DND-41 (cell line): Measurements from ENCODE around the gene SMIM41.

ENCODE experiments used
- ATAC-seq: fragments of 200-7000 bp; cut with Tn5 transposase; 3 replicates; pipeline ENCODE4 v1.9.1; 2021; ENCODE audit warnings: low read depth; ENCODE audit not compliant: insufficient read depth
- DNase-seq: peaks from one replicate; pipeline ENCODE4 v3.0.0-alpha.2; 2020
- H2AFZ ChIP-seq: 2 replicates; pipeline ENCODE4 v1.6.0; 2012; ENCODE audit warnings: low read depth, low read length
- H3K27ac ChIP-seq: 2 replicates; pipeline ENCODE4 v1.5.1; 2012; ENCODE audit warnings: low read length, inconsistent platforms
- H3K27me3 ChIP-seq: fragments of 200-600 bp; sonication (generic); 2 replicates; pipeline ENCODE4 v1.6.0; 2012; ENCODE audit warnings: low read length, mild to moderate bottlenecking, inconsistent platforms; ENCODE audit not compliant: insufficient read depth, poor library complexity
- H3K36me3 ChIP-seq: 2 replicates; pipeline ENCODE4 v1.5.1; 2012; ENCODE audit warnings: low read length, inconsistent platforms; ENCODE audit not compliant: insufficient read depth
- H3K4me1 ChIP-seq: 2 replicates; pipeline ENCODE4 v1.5.1; 2012; ENCODE audit warnings: mild to moderate bottlenecking, low read length; ENCODE audit not compliant: insufficient read depth
- H3K4me2 ChIP-seq: 2 replicates; pipeline ENCODE4 v1.6.0; 2012; ENCODE audit warnings: mild to moderate bottlenecking, moderate library complexity, low read length, inconsistent platforms; ENCODE audit not compliant: insufficient read depth
- H3K4me3 ChIP-seq, 2 experiments: fragments of 200-600 bp in 1 of 2; shearing (Covaris generic) in 1 of 2; 2 replicates each; pipeline ENCODE4 v1.5.1; 2012 to 2016; ENCODE audit warnings: inconsistent platforms in 2 of 2, low read length in 2 of 2, mild to moderate bottlenecking in 2 of 2, low read depth in 1 of 2, moderate library complexity in 1 of 2
- H3K79me2 ChIP-seq: 2 replicates; pipeline ENCODE4 v1.6.0; 2012; ENCODE audit warnings: low read length, inconsistent platforms; ENCODE audit not compliant: insufficient read depth
- H3K9ac ChIP-seq: 2 replicates; pipeline ENCODE4 v1.6.0; 2012; ENCODE audit warnings: low read depth, mild to moderate bottlenecking, inconsistent platforms, low read length, moderate library complexity
- H3K9me3 ChIP-seq: 2 replicates; pipeline ENCODE4 v1.5.1; 2012; ENCODE audit warnings: low read length, moderate library complexity, mild to moderate bottlenecking, inconsistent platforms; ENCODE audit not compliant: insufficient read depth, severe bottlenecking
- H4K20me1 ChIP-seq: 2 replicates; pipeline ENCODE4 v1.6.0; 2012; ENCODE audit warnings: low read length; ENCODE audit not compliant: insufficient read depth
- CTCF ChIP-seq: IDR thresholded peaks from 2 replicates; pipeline ENCODE4 v1.5.1; 2012; ENCODE audit warnings: borderline replicate concordance, low read length, moderate library complexity, mild to moderate bottlenecking; ENCODE audit not compliant: poor library complexity, severe bottlenecking; ENCODE audit errors: extremely low read depth
- EZH2 ChIP-seq: IDR thresholded peaks from 3 replicates; pipeline ENCODE4 v1.6.1; 2012; ENCODE audit warnings: borderline replicate concordance, low read depth, mild to moderate bottlenecking, moderate library complexity, low read length, inconsistent platforms; ENCODE audit not compliant: severe bottlenecking

The SMIM41 gene

GRCh38 chr12:52060498-52061177 lies 18.9 kb upstream of the SMIM41 start:
- Histone ChIP-seq H3K9me3 (no peaks in the 10 kb centered on the region), H3K36me3 (no peaks in the 10 kb centered on the region), H3K4me1 (no peaks in the 10 kb centered on the region), H3K9ac (no peak overlapping the region), H3K79me2 (no peaks in the 10 kb centered on the region), H2AFZ (no peak overlapping the region), H3K4me2 (no peak overlapping the region), H3K27ac (no peak overlapping the region), H4K20me1 (no peaks in the 10 kb centered on the region; the same call in none of the 2 replicates), H3K4me3 (no peak overlapping the region), H3K27me3 (peaks cover 12% of the 10 kb centered on the region)
- TF ChIP-seq CTCF = no peak
- no peak for TF ChIP-seq EZH2
- ATAC-seq (no peak), DNase-seq (no peak)

- H3K79me2 ChIP-seq = no peaks in the 10 kb centered on the region
- H3K4me1 ChIP-seq = no peaks in the 10 kb centered on the region
- H3K27me3 ChIP-seq = peaks cover 12% of the 10 kb centered on the region
- H2AFZ ChIP-seq = no peak overlapping the region
- TF ChIP-seq CTCF = no peak
- TF ChIP-seq EZH2 = no peak
- H3K27ac ChIP-seq = no peak overlapping the region
- DNase-seq (no peak), ATAC-seq (no peak)
- H3K4me3 ChIP-seq = no peak overlapping the region
- H3K9ac ChIP-seq = no peak overlapping the region
- H4K20me1 ChIP-seq = no peaks in the 10 kb centered on the region; the same call in none of the 2 replicates
- no peaks in the 10 kb centered on the region for H3K36me3 ChIP-seq
- H3K4me2 ChIP-seq = no peak overlapping the region
- H3K9me3 ChIP-seq = no peaks in the 10 kb centered on the region
These were observed 17.9 kb upstream of the SMIM41 start for GRCh38 chr12:52061470-52062166.

- no peak overlapping the region for H3K27ac ChIP-seq
These were observed 17.1 kb upstream of the SMIM41 start for GRCh38 chr12:52062167-52063081.

More at GRCh38 chr12:52062167-52063081, 17.1 kb upstream of the SMIM41 start:
- no peaks in the 10 kb centered on the region for H3K9me3 ChIP-seq
- no peak for ATAC-seq
- H3K79me2 ChIP-seq = no peaks in the 10 kb centered on the region
- no peak overlapping the region for H2AFZ ChIP-seq
- TF ChIP-seq EZH2 (no peak), CTCF (no peak)
- no peaks in the 10 kb centered on the region; the same call in none of the 2 replicates for H4K20me1 ChIP-seq
- H3K36me3 ChIP-seq = no peaks in the 10 kb centered on the region
- DNase-seq = no peak
- H3K27me3 ChIP-seq = peaks cover 5% of the 10 kb centered on the region
- H3K4me3 ChIP-seq = no peak overlapping the region
- H3K4me2 ChIP-seq = no peak overlapping the region
- H3K9ac ChIP-seq = no peak overlapping the region
- no peaks in the 10 kb centered on the region for H3K4me1 ChIP-seq
